HG02884 (cell line): ENCODE data around the gene C1orf56.

Source experiments
- ATAC-seq: cut with Tn5 transposase; IDR thresholded peaks from one replicate; pipeline ENCODE4 v1.9.1; 2021; ENCODE audit warnings: mild to moderate bottlenecking, moderate library complexity; ENCODE audit not compliant: unreplicated experiment

The C1orf56 gene

DNA sequence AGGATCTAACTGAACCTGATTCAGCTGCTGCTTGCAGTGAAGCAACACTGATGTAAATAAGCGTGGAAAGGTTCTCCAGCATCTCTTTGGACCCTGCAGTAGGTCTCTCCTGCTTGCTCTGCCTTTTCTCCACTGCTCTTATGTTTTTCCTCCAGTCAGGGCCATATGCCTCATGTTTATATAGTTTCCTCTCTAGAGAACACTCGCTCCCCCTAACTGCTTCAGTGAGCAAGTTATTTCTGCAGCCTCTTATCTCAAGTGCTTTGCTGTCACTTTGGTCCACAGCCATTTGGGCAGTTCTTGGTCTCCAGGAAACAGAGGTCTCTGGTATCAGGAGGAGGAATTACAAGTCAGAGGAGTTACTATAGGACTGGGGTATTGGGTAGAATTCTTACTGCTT lies 34.0 kb upstream of the C1orf56 start:
- ATAC-seq: no peak

DNA sequence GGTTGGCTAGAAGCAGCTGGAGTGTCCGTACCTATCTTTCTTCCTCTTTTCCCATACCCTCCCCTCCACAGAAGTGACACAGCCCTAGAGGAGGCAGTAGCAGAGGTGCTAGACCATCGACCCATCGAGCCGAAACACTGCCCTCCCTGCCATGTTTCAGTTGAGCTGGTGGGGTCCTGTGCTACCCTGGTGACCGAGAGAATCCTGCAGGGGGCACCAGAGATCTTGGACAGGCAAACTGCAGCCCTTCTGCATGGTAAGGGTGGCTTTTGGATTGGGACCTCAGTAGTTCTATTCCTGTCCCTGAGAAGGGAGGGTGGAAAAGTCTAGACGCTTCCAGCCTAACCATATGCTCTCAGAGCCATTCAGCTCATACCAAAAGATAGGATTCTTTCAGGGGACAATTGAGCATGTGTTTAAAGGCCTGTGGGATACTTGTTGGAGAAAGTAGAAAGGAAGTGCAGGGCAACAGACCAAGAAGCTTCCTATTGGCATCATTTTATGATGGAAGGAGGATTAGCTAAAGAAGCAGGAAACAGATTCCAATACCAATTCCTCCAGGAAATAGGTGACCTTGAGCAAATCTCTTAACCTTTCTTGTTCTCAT lies 22.9 kb upstream of the C1orf56 start:
- ATAC-seq: no peak

DNA sequence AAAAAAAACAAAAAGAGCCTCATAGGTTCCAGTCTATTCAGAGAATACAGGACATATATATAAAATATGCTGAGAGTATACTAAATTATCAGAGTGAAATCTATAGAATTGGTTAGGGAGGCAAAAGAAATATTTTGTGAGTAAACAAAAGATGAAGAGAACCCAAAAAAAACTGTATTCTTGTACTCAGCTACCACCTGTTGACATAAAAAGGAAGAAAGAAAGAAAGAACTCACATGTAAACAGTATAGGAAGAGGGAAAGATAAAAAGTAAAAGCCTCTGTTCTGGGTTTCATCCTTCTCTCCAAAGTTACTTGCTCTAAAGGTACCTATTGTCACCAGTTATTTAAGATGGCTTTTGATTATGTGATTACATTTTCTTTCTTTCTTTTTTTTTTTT lies 21.1 kb upstream of the C1orf56 start:
- ATAC-seq: no peak

DNA sequence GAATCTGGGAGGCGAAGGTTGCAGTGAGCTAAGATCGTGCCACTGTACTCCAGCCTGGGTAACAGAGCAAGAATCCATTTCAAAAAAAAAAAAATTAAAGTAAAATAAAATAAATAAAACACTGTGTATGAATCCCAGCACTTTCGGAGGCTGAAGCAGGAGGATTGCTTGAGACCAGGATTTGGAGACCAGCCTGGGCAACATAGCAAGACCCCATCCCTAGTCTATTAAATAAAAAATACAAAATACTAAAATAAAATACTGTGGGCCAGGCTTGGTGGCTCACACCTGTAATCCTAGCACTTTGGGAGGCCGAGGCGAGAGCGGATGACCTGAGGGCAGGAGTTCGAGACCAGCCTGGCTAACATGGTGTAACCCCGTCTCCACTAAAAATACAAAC lies 15.4 kb upstream of the C1orf56 start:
- ATAC-seq: no peak

DNA sequence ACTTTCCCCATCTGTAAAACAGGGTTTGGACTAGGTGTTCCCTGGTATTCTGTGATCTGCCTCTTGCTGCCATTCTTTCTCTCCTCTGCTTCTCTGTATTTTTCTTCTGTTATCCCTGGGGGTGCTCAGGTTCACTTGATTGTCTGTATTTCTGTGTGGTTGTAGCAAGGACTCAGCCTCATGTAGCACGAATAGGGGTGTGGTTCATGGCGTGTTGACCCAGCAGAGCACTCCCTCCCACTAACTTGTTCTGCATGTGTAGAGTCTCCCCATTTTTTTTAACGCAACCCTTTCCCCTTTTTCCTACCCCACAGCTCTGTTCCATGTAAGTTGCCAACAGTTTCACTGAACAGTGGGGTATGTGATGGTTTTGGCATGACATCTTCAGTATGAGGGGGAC lies 12.4 kb upstream of the C1orf56 start:
- ATAC-seq: no peak

DNA sequence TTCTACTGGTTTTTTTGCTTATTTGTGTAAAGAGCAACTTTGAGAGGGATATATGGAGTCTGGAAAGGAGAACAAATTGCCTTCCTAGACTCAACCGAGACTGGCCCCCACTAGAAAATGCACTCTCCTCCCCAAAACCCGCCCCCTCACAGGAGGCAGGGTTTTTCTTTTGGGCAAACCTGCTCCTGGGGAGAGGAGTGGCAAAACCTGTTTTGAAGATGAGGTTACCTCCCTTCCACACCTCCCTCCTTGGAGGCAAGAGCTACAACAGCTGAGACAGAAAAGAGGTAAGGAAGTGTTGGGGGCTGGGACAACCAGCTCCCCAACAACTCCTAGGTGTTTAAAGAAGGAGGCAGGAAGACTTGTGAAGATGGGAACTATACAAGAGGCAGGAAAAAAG lies 11.2 kb upstream of the C1orf56 start, which contains the start of gene BNIPL:
Gene BNIPL (plus strand): TSS at position 231 of the 400 bp plus-strand sequence. CDS start 140 bp downstream, at position 371.
- ATAC-seq: no peak

DNA sequence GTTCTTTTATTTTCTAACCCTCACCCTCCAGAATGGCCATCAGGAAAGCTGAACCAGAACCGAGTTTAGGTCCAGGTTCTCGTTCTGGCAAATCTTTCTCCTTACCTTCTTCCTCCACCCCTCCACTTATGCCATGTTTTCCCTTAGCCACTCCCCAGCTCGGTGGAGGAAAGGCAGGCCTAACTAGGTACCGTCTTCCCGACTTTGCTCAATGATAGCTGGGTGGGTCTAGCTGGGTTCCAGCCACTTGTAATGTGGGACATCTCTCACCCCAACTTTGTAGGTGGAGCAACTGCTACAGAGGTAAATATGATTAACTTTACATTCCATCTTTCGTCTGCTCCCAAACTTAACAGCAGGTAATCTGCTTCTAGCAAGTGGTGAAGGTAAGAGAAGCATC lies 10.5 kb upstream of the C1orf56 start:
- ATAC-seq: no peak

DNA sequence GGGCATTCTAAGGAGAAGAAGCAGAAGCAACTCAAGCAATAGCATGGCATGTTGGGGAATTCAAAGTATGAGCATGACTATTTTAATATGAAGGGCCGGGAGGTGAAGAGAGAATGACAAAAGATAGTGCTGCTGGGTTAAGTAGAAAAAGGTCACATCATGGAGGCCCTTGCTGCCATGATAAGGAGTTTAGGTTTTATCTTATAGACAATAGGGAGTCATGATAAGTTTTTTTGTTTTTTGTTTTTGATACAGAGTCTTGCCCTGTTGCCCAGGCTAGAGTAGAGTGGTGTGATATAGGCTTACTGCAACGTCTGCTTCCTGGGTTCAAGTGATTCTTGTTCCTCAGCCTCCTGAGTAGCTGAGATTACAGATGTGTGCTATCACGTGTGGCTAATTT lies 8.0 kb upstream of the C1orf56 start:
- no peak for ATAC-seq

DNA sequence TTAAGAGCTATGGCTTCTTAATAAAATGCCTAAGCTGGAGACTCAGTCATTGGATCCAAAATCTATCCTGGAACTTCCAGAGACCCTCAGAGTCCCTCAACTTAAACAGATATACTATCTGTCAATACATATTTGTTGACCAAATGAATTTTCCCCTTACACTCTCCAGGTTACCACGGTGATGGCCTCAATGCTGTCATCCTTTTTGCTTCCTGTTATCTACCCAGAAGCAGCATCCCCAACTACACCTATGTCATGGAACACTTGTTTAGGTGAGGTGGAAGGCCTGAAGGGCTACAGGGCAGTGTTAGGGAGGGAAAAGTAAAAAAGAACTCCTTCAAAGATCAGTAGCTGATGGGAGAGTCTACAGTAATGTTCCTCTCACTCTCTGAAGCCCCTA lies 4.4 kb upstream of the C1orf56 start:
- no peak for ATAC-seq

DNA sequence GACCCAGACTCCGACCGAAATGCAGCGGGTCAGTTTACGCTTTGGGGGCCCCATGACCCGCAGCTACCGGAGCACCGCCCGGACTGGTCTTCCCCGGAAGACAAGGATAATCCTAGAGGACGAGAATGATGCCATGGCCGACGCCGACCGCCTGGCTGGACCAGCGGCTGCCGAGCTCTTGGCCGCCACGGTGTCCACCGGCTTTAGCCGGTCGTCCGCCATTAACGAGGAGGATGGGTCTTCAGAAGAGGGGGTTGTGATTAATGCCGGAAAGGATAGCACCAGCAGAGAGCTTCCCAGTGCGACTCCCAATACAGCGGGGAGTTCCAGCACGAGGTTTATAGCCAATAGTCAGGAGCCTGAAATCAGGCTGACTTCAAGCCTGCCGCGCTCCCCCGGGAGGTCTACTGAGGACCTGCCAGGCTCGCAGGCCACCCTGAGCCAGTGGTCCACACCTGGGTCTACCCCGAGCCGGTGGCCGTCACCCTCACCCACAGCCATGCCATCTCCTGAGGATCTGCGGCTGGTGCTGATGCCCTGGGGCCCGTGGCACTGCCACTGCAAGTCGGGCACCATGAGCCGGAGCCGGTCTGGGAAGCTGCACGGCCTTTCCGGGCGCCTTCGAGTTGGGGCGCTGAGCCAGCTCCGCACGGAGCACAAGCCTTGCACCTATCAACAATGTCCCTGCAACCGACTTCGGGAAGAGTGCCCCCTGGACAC lies 534 bp downstream of the C1orf56 start:
- ATAC-seq: peak; percentile 52

DNA sequence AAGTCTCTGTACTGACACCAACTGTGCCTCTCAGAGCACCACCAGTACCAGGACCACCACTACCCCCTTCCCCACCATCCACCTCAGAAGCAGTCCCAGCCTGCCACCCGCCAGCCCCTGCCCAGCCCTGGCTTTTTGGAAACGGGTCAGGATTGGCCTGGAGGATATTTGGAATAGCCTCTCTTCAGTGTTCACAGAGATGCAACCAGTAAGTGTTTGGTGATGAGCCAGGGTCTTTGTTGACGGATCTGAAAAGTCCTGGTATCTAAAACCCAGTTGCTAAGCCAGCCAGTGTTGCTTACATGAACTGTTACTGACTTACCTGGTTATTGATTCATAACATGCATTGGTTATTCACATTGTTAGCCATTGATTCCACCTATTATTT lies 1.1 kb downstream of the C1orf56 start:
- no peak for ATAC-seq

DNA sequence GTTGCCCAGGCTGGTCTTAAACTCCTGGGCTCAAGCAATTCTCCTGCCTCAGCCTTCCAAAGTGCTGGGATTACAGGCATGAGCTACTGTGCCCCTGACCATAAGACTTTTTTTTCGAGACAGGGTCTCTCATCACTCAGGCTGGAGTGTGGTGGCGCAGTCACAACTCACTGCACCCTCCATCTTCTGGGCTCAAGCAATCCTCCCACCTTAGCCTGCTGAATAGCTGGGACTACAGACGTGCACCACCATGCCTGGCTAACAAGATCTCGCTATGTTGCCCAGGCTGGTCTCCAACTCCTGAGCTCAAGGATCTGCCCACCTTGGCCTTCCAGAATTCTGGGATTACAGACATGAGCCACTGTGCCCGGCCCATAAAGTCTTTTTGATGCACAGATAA lies 1.9 kb downstream of the C1orf56 start:
- ATAC-seq: no peak

DNA sequence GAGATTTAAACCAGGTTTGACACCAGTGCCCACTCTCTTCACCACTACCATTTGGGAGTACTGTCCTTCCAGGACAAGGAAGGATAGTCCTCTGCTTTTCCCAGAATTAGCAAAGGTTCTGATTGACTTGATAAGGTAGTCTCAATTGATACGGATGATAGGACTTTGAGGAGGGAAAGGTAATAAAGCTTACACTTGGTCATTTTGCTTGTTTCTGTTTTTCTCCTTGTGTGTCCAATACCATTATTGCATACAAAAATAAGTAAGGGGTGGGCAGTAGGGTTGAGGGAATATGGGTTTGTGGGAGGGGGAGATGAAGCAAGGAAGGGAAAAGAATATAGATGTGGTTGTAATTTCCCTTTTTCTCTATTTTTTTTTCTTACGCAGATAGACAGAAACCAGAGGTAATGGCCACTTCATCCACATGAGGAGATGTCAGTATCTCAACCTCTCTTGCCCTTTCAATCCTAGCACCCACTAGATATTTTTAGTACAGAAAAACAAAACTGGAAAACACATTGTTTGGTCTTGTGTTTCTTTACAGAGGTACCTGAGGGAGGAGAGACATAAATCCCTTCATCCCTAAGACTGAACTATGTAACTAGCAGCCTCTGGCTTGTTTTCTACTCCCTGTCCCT lies 2.6 kb downstream of the C1orf56 start:
- ATAC-seq: no peak

DNA sequence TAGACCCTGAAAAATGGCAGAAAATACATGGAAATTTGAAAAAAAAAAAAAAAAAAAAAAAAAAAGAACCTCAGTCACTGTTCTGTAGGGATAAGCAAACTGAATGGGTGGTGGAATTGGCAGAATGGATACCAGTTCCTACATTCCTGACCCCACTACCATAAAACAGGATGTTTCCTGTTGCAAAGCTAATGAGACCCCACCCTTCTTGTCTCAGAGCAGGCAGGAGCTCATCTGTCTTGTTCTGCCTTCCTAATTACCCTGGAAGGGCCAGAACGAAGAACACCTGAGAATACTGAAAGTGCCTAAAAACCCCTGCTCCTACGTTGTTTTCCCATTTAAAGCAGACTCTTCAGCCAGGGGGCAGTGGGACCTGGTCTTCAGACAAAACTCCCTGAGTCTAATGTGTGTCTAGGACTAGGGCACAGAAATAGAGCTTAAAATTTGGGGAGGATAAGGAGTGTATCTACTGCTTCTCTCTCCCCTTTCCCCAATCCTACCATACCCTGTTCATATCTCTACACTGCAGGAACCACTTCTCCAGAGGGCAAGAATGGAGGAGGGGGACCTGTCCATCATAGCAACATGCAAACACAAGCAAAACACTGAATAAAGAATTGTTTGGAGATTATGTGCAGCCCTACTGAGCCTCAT lies 3.9 kb downstream of the C1orf56 start:
- ATAC-seq: no peak

DNA sequence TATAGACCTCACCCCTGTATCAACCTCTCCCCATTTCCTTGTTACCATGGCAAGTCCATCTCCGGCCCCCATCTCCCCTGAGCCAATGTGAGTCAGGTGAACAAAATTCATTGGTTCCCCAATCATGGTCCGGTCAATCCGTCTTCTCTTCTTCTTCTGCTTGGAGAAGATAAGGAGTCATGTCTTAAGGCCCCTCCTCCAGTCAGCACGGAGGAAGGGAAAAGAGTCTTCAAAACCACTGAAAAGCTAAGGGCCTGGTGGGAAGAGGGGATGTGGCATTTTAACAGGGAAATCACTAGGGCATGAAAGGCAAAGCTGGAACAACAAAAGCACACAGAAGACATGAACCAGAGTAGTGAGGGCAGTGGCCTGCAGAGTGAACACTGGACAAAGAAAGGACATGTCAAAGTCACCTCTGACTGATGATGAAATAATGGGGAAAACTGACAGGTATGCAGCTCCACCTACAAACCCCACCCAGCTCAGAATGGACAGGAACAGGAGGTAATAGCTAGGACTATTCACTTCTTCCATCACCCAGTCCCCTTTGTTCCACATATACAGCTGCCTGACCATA lies 7.5 kb downstream of the C1orf56 start:
- ATAC-seq: no peak

DNA sequence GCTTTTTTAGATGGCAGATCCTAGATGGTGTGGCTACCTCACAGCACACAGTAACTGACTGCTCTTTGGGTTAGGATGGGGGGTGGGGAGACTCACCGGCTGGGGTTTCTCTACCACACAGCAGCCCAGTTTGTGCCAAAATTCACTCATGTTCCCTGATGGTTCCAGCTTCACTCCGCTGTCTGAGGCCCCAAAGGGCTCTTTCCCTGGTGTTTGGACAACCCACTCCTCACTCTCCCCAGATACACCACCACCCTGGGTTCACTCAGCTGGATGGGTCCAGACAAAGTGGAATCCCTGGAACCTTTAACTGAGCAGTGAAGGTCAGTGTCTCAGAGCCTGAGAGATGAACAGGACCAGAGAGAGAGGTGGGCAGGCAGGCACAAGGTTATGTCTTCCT lies 8.0 kb downstream of the C1orf56 start:
- ATAC-seq: no peak

DNA sequence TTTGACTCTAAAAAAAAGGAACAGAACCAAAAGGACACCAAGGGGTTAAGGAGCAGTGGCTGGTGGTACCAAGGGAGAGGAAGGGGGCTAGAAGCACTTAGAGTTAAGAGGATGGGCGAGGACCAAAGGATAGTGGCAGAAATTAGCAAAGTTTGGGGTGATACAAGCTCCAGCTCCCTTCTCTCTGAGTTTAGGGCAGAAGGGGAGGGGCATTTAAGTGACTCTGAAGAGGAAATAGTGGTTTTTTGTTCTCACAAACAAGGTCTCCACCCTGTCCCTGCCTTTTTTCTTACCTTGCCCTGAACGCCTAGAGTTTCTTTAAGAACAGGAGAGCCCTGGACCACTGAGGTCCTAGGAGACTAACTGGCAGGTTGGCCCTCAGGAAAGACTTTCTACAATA lies 8.6 kb downstream of the C1orf56 start:
- no peak for ATAC-seq

DNA sequence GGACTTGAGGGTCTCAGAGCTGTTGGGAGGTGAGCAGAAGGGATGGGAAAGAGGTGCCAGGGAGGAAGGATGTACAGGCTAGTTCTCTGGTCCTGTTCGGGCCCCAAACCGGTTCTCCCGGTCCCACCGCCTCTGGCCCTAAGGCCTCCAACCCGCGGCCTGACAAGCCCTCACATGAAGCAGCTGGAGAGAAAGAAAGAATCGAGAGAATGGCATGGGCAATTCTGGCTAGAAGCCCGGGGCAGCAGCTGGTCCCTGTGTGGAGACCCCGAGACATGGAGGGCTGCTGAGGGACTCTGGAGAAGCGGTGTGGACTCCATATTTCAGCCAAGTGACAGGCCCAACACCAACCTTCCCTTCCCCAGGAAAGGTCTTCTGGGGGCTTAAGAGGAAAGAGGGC lies 11.1 kb downstream of the C1orf56 start:
- no peak for ATAC-seq

DNA sequence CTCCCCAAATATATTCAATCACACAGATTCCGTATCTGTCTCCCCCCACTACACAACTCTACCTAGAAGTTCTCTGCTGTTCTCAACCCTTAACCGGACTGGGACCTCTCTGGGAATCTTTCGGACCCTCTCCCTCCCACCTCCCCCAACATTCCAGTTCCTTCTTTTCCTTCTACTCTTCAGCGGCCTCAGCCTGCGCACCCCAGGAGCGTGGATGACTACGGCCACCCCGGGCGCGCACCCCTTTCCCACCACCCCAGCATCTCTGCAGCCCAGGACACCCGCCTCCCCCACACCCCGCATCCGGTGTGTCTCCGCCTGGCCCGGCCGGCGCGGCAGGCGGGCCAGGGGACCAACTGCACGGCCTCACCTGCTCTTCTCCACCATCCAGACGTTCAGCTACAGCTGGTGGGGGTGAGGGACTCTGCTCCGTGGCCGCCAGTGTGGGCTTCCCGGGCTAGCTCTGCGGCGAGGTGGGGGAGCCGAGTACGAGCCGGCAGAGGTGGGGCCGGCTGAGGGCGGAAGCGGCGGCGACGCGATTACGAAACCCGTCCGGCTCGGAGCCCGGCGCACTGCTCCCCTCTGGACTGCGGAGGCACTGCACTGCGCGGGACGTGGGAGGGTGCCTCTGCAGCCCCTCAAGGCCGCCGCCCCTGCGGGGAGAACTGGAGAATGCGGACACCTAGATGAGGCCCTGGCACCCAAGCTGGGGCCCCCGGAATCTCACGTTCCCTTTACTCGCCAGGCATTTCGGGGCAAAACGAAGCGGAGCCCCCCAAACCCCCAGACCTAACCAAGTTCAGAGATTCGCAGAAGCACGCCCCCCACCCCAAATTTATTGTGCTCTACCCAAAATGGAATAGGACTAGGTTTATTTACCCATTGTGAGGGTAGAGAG lies 11.8 kb downstream of the C1orf56 start, which contains the start of gene CDC42SE1:
Gene CDC42SE1 (minus strand): TSS at position 514 of the 898 bp plus-strand sequence. CDS start 3,892 bp downstream, outside the sequence.
- peak; percentile 58 for ATAC-seq

DNA sequence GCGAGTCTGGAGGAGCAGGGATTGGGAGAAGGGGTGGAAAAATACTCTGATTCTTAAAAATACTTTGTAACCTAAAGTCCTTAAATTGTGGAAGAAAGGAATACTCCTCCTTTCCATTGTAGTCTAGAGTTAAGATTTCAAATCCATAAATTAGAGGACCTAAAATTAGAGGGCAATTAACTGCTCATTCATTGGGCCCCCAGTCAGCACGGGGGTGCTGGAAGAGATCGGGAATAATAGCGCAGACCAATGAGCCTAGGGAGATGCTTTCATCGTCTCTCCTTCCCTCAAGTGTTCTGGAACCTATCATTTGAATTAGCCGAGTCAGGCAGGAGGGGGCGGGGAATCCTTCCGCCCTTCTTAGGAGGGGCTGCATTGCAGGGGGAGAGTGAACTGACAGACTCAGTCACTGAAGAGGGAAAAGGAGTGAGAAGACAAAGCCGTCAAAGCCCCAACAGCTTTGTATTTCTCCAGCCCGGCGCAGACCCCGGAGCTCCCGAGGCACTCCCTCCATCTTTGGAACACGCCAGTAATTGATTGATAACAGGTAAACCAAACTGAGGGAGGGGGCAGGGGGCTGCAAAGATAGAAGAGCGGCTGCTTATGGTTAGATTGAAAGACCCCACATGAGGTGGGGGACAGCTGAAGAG lies 12.6 kb downstream of the C1orf56 start, which contains the start of gene MLLT11:
Gene MLLT11 (plus strand): TSS at position 391 of the 650 bp plus-strand sequence. CDS start 6,828 bp downstream, outside the sequence.
- ATAC-seq: no peak
